ENCODE results near the gene CDK12. TPM values are rescaled to one million over a fixed set of nuclear protein-coding genes. Genes with fewer than 3 reads are reported as not detected.
A peak's percentile ranks its signal among the peaks of the same experiment; 100 is the strongest.
"Not testable (repeated sequence)": the region's sequence is repeated elsewhere in the genome, so short reads cannot be mapped to it uniquely, and the experiment has no call there.

Gene CDK12
- total and polyA plus RNA-seq, 9 of the 15 experiments (the other 6 are each of a cell fraction or from before 2014, with no cell fraction given), result 3.4 to 65.6 (median 36.8) TPM

GRCh38 chr17:39439868-39440267 lies 21.4 kb upstream of the CDK12 start:
- TF ChIP-seq, protein P1, sequence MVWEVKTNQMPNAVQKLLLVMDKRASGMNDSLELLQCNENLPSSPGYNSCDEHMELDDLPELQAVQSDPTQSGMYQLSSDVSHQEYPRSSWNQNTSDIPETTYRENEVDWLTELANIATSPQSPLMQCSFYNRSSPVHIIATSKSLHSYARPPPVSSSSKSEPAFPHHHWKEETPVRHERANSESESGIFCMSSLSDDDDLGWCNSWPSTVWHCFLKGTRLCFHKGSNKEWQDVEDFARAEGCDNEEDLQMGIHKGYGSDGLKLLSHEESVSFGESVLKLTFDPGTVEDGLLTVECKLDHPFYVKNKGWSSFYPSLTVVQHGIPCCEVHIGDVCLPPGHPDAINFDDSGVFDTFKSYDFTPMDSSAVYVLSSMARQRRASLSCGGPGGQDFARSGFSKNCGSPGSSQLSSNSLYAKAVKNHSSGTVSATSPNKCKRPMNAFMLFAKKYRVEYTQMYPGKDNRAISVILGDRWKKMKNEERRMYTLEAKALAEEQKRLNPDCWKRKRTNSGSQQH (CRISPR knock-in tag; IDR thresholded peaks at IDR 0.05), result 0 out of 2 replicates have a peak, but pooled peaks have one; percentile 25
- 0 out of 2 replicates have a peak, but pooled peaks have one; percentile 51 for TF ChIP-seq ZBTB26 (CRISPR knock-in tag; IDR thresholded peaks at IDR 0.05)
- TF ChIP-seq ZNF512 (tag; IDR thresholded peaks at IDR 0.05), result peak; percentile 86
- H3K27ac ChIP-seq (ENCODE audit: extremely low read depth, low read depth, low read length); BruUV-seq (replicated peaks); H3K9me1 ChIP-seq (ENCODE audit: control insufficient read depth, insufficient read depth, low read length); H2AFZ ChIP-seq (ENCODE audit: low read depth, low read length); H3K4me1 ChIP-seq (replicated peaks in 1 of 2; ENCODE audit: control insufficient read depth in 2 of 2, insufficient read depth in 2 of 2, low read length in 2 of 2); H3K4me2 ChIP-seq (ENCODE audit: insufficient read depth, low read length); CTCF ChIA-PET (ENCODE audit: low intra/inter-chr PET ratio); H4K20me1 ChIP-seq (replicated peaks; ENCODE audit: control insufficient read depth, insufficient read depth, low read length); H3K27me3 ChIP-seq (ENCODE audit: control insufficient read depth in 2 of 2, insufficient read depth in 2 of 2, low read length in 2 of 2); intact Hi-C loops (cut with micrococcal nuclease); H3K9ac ChIP-seq (ENCODE audit: insufficient read depth in 1 of 2, low read depth in 2 of 2, low read length in 2 of 2); H3K4me3 ChIP-seq; DNase-seq (ENCODE audit: extremely low read depth in 1 of 4, low spot score in 3 of 4); FAIRE-seq; H3K79me2 ChIP-seq (ENCODE audit: control insufficient read depth, insufficient read depth, low read length); ATAC-seq; H3K9me3 ChIP-seq (replicated peaks; ENCODE audit: control insufficient read depth, insufficient read depth, low read depth, low read length); in situ Hi-C loops (cut with MboI): not testable (repeated sequence)
- POLR2A ChIA-PET, result interaction anchor here (0.7 to 1.2 kb wide), 3 partner anchors 9 to 17 kb away, joined by 3 to 4 read pairs (median 3); partner anchors contain the start of gene MED1
- WGBS (ENCODE audit: insufficient coverage, low coverage, missing lambda C conversion rate), result 92% methylated on average over 2 of the region's 2 CpGs
- H3K36me3 ChIP-seq (ENCODE audit: control insufficient read depth, insufficient read depth, low read length), result peaks cover 78% of the 10 kb centered on the region

All from K562 (cell line).